Posterior cingulate gyrus (tissue), 11 donors: Measurements from ENCODE around the gene TMEM80.
"Not testable (repeated sequence)": the region's sequence is repeated elsewhere in the genome, so short reads cannot be mapped to it uniquely, and the experiment has no call there.

ENCODE experiments used
- DNase-seq, 10 donors: peaks; one replicate each; pipeline versions ENCODE4 v3.0.0 to v3.0.0-alpha.2; 2020 to 2021; ENCODE audit warnings: mixed read lengths in 3 of 10
- intact Hi-C: fragments of 100-400 bp; cut with DNase I; formaldehyde crosslinking; loops from one replicate; pipeline ENCODE4 v1.15.1; 2023

Gene TMEM80

GRCh38 chr11:695538-696248, at the start of gene TMEM80:
TMEM80 (plus strand) TSS chr11:695816; CDS start chr11:695828, 12 bp downstream.
- DNase-seq = peak; percentile 96 to 100 (median 98)
- intact Hi-C loops = no loop called here

DNA sequence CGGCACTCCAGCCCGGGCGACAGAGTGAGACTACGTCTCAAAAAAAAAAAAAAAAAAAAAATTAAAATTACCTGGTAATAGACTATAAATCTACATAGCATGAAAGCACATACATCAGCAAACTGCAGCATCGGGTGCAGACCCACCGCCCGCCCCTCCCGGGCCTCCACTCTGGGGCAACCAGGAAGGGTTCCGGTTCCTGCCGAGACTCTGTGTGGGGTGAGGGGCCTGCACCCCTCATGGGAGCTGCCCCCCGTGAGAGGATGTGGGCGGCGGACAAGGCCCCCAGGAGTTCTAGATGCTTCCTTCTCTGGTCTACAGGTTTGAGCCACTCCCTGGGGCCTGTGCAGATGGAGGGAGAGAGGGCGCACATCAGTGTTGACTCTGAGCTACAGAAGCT, 49.4 kb upstream of the TMEM80 start:
- intact Hi-C loops = no loop called here

DNA sequence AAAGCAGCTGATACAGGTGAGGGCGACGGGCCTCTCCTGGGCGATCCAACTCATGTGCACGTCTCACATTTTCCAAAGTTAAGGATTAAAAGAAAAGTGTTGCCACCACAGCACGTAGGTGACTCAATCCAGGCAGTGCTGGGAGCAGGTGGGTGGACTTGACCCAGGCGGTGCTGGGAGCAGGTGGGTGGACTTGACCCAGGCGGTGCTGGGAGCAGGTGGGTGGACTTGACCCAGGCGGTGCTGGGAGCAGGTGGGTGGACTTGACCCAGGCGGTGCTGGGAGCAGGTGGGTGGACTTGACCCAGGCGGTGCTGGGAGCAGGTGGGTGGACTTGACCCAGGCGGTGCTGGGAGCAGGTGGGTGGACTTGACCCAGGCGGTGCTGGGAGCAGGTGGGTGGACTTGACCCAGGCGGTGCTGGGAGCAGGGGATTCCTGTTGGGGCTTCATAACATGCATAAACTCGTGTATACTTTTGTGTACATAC, 47.9 kb upstream of the TMEM80 start:
- DNase-seq, intact Hi-C loops: not testable (repeated sequence)

More for the DNA sequence above, 49.4 kb upstream of the TMEM80 start:
- no peak for DNase-seq

- intact Hi-C loops = no loop called here
- DNase-seq = no peak
Measured at GRCh38 chr11:650482-650881, 45.1 kb upstream of the TMEM80 start.

- intact Hi-C loops, DNase-seq: not testable (repeated sequence)
Measured at GRCh38 chr11:653136-653535, 42.5 kb upstream of the TMEM80 start.

DNA sequence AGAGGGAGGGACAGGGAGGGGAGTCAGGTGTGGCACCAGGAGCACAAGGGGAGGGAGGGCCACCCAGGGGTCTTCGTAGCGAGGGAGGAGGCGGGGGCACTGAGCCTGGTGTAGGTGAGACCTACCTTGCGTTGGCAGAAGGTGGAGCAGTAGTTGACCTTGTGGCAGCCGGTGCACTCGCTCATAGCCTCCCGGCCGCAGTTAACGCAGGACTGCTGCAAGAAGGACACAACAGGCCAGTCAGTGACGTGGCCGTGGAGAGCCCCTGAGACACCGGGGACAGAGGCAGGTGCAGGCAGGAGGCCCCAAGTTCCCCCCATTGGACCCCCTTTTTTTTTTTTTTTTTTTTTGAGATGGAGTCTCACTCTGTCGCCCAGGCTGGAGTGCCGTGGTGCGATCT, 41.8 kb upstream of the TMEM80 start:
- DNase-seq = peak in 1 of 10 donors; percentile 74
- intact Hi-C loops = no loop called here

DNA sequence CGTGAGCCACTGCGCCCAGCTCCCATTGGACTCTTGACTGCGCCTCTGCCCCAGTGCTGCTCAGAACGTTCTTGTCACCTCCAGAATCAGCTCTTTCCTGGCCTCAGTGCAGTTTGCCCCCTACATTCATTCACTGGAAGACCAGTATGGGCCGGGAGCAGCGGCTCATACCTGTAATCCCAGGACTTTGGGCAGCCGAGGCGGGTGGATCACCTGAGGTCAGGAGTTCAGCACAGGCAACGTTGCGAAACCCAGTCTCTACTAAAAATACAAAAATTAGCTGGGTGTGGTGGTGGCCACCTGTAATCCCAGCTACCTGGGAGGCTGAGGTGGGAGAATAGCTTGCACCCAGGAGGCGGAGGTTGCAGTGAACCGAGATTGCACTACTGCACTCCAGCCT, 41.2 kb upstream of the TMEM80 start:
- intact Hi-C loops = not testable (repeated sequence)
- DNase-seq = peak in 1 of 10 donors; percentile 56

DNA sequence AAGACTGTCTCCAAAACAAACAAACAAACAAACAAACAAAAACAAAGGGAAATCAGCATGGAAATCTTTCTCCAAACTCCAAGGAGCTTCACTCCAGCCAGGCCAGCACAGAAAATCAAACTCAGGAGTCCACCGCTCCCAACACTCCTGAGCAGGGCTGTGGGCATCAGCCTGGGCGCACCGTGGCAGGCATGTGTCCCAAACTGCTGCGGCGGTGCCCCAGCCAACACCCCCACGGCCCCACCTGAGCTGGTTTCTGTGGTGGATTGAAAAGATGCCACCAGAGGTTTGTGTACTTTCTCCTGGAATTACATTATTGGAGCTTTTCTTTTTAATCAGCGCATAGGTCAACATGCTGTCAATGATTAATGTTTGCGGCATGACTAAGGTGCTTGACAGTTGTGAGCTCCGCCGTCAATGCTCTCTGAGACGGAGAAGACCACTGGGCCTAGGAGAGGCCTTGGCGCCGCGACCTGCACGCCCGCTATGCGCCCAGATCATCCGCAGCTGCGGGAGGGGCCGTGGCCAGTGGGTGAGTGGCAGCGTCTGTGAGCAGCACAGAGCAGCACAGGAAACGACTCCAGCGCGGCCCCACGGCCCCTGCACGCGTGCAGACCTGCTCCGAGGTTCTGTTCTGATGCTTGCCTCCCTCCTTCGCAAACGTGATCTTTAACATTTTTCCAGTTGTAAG, 40.4 kb upstream of the TMEM80 start:
- DNase-seq = no peak
- intact Hi-C loops = no loop called here

DNA sequence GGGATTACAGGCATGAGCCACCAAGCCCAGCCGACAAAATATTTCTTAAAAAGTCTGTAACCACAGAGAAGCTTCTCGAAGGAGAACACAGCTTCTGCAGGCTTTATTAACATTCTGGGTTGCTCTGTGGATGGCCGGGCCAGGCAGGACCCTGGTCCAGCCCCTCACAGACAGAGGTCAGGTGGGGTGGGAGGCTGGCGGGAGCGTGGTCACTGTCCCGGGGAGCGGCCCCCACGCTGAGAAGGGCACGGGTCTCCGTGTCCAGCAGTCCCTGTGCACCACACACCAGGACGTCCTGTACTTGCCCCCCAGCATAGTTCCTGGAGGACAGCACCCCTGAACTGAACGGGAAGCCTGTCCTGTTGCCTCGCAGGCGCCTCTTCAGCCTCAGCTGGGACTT, 39.2 kb upstream of the TMEM80 start:
- DNase-seq = peak in 1 of 10 donors; percentile 69
- intact Hi-C loops = no loop called here

GRCh38 chr11:656866-657265, 38.8 kb upstream of the TMEM80 start:
- no peak for DNase-seq
- intact Hi-C loops = no loop called here

- intact Hi-C loops = no loop called here
- DNase-seq = no peak
Measured at GRCh38 chr11:657691-658126, 37.9 kb upstream of the TMEM80 start.

- intact Hi-C loops = loop anchor here (10.0 kb wide), 1 partner anchor 105 kb away; no protein-coding TSS in a partner anchor
- peak in 1 of 10 donors; percentile 66 for DNase-seq
Measured at GRCh38 chr11:659532-660085, 36.0 kb upstream of the TMEM80 start.

DNA sequence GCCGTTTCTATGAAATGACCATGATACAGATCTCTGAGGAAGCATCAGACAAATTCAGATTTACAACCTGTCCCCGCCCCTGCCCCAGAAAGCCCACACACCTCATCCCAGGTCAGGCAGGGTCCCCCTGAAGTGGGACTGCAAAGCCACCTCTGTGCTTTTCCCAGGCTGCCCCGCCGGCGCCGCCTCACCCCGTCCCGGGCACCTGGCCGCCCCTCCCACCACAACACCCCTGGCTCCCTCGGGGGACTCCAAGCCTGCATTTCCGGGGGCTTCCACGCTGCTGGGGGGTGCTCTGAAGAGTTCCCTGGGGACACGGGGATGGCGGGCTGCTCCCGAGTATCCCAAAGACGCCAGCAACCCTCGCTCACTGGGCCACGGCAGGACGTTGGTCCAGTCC, 35.3 kb upstream of the TMEM80 start:
- peak in 2 of 10 donors; percentile 27 to 72 for DNase-seq
- intact Hi-C loops = loop anchor here (10.0 kb wide), 1 partner anchor 105 kb away; no protein-coding TSS in a partner anchor

- intact Hi-C loops = loop anchor here (10.0 kb wide), 1 partner anchor 104 kb away; no protein-coding TSS in a partner anchor
- DNase-seq = peak in 2 of 10 donors; percentile 51 to 71
Measured at GRCh38 chr11:660681-661444, 34.8 kb upstream of the TMEM80 start.

GRCh38 chr11:662689-663274, 32.8 kb upstream of the TMEM80 start:
- intact Hi-C loops = loop anchor here (1.0 to 10.0 kb wide), 2 partner anchors 61 to 102 kb away; no protein-coding TSS in a partner anchor
- peak in 9 of 10 donors; percentile 49 to 95 (median 71) for DNase-seq

GRCh38 chr11:665062-665703, 30.4 kb upstream of the TMEM80 start:
- intact Hi-C loops = loop anchor here (10.0 kb wide), 1 partner anchor 100 kb away; no protein-coding TSS in a partner anchor
- no peak for DNase-seq

DNA sequence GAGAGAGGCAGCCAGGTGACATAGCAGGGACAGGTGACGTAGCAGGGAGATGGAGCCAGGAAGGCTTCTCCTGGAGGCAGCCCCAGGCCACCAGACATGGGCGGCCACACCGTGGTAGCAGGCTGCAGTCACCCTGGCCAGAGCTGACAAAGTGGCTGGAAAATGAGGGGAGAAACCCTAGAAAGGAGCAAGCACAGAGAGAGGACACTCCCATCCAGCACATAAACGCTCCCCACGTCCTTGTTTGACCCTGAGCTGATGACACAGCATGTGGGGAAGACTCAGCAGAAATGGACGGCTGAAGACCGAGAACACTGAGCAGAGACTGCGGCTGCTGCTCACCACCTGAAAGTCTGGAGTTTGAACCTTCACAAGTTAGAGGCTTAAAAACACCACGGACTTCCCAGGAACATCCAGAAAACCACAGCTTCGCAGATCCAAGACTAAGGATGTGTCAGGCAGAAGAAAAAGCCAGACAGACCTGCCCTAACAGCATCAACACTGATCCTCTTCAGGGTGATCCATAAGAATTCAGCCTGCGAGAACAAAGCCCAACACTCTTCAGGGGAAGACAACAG, 29.8 kb upstream of the TMEM80 start:
- intact Hi-C loops = loop anchor here (10.0 kb wide), 1 partner anchor 99 kb away; no protein-coding TSS in a partner anchor
- peak in 2 of 10 donors; percentile 37 to 75 for DNase-seq

DNA sequence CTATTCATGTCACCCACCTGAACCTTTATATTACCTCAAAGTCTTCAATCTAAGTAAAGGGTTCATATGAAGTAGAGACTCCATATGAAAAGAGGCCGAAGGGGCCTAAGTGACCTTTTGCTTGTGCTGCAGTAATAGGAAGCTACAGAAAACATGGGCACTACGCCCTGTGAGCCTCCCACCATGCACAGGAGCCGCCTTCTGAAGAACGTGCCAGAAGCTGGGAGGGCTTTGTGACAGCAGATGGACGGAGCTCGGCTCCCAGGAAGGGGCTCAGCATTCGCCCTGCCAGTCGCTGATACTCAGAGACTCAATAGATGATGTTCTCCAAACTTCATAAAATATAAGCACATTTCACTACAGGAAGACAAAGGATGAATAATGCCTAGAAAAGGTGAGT, 21.8 kb upstream of the TMEM80 start:
- DNase-seq = no peak
- intact Hi-C loops = no loop called here

GRCh38 chr11:674406-674805, 21.2 kb upstream of the TMEM80 start:
- intact Hi-C loops = no loop called here
- no peak for DNase-seq
